ENCODE data around the gene LYSMD2. TPM values are rescaled to one million over a fixed set of nuclear protein-coding genes. Genes with fewer than 3 reads are reported as not detected.

Gene LYSMD2
- total and polyA plus RNA-seq, 2 of the 8 experiments (the other 6 are each of a cell fraction or from before 2014, with no cell fraction given), result 2.2 to 2.7 TPM

GRCh38 chr15:51699373-51699772, 38.1 kb downstream of the LYSMD2 start:
- Histone ChIP-seq H3K56ac (replicated peaks; ENCODE audit: insufficient read length, low read depth, low read length) (no peak overlapping the region), H2BK5ac (ENCODE audit: low read depth, low read length) (no peak overlapping the region), H2AFZ (ENCODE audit: low read length) (no peak overlapping the region), H3K36me3 (ENCODE audit: control insufficient read depth in 2 of 4, insufficient read depth in 4 of 4, low read length in 3 of 4) (peaks cover 0 to 12% (median 4%) of the 10 kb centered on the region in 4 experiments; a peak in 4 of 8 replicates), H3K27me3 (replicated peaks in 1 of 4; ENCODE audit: control insufficient read depth in 3 of 4, extremely low read depth in 1 of 4, insufficient read depth in 3 of 4, low read length in 3 of 4) (no peaks in the 10 kb centered on the region), H3K23ac (ENCODE audit: insufficient read length) (no peak overlapping the region), H4K91ac (replicated peaks; ENCODE audit: insufficient read length, low read length) (no peak overlapping the region), H2BK20ac (ENCODE audit: low read length) (no peak overlapping the region), H4K5ac (ENCODE audit: insufficient read length, low read depth, low read length) (no peak overlapping the region), H3K23me2 (ENCODE audit: low read depth, low read length) (no peaks in the 10 kb centered on the region), H4K20me1 (replicated peaks in 1 of 2; ENCODE audit: control insufficient read depth in 1 of 2, insufficient read depth in 2 of 2, low read length in 2 of 2) (no peaks in the 10 kb centered on the region), H2BK15ac (ENCODE audit: low read length) (no peak overlapping the region), H3K4me1 (replicated peaks in 1 of 4; ENCODE audit: control insufficient read depth in 3 of 4, insufficient read depth in 4 of 4, low read length in 3 of 4) (no peaks in the 10 kb centered on the region), H4K8ac (ENCODE audit: extremely low read depth, insufficient read depth, low read length) (no peak overlapping the region), H2AK5ac (ENCODE audit: low read depth, low read length) (no peak overlapping the region), H3K79me2 (ENCODE audit: control insufficient read depth in 1 of 2, insufficient read depth in 2 of 2, low read length in 2 of 2) (no peaks in the 10 kb centered on the region), H3K27ac (ENCODE audit: low read depth, low read length) (no peak overlapping the region), H3K9me3 (ENCODE audit: insufficient read depth in 2 of 2, low read depth in 1 of 2, low read length in 1 of 2) (no peaks in the 10 kb centered on the region), H2BK120ac (replicated peaks; ENCODE audit: low read depth, low read length) (no peak overlapping the region), H3K4me3 (ENCODE audit: extremely low read depth in 1 of 4, insufficient read depth in 2 of 4, low read depth in 3 of 4, low read length in 4 of 4) (no peak overlapping the region), H3K18ac (ENCODE audit: extremely low read depth, low read length) (no peak overlapping the region), H2BK12ac (ENCODE audit: low read depth, low read length) (no peak overlapping the region), H3K4me2 (ENCODE audit: insufficient read depth in 1 of 2, low read depth in 2 of 2, low read length in 2 of 2) (no peak overlapping the region), H3K4ac (replicated peaks; ENCODE audit: insufficient read length, low read depth, low read length) (no peak overlapping the region), H3K14ac (ENCODE audit: insufficient read length) (no peak overlapping the region), H3K79me1 (ENCODE audit: low read depth, low read length) (no peaks in the 10 kb centered on the region), H3K9ac (replicated peaks in 1 of 4; ENCODE audit: extremely low read depth in 1 of 4, low read depth in 3 of 4, low read length in 3 of 4) (no peak overlapping the region)
- ChIA-PET CTCF (ENCODE audit: partially characterized antibody) (interaction anchor here (1.0 kb wide), 1 partner anchor 17 kb away, joined by 3 read pairs; the partner anchor contains the start of gene SCG3), POLR2A (ENCODE audit: partially characterized antibody) (interaction anchor here (0.7 kb wide), 1 partner anchor 9 kb away, joined by 5 read pairs; no protein-coding TSS in a partner anchor)
- DNase-seq (ENCODE audit: low read depth in 1 of 2, low spot score in 2 of 2) (no peak), FAIRE-seq (no peak)
- WGBS, 2 experiments (ENCODE audit: extremely low coverage in 1 of 2, insufficient coverage in 1 of 2, insufficient read length in 1 of 2, insufficient replicate concordance in 2 of 2, low coverage in 1 of 2, low lambda C conversion rate in 2 of 2, missing lambda C conversion rate in 1 of 2), result 83% methylated on average over 1 of the region's 1 CpG; no CpG with 5 or more reads in 1 of the 2 experiments
- TF ChIP-seq CTCF (IDR thresholded peaks at IDR 0.05; ENCODE audit: control extremely low read depth in 1 of 3, insufficient read depth in 1 of 3, low read depth in 1 of 3, low read length in 3 of 3) (no peak), SP1 (IDR thresholded peaks at IDR 0.05; ENCODE audit: low read depth, low read length) (no peak), ASH2L (IDR thresholded peaks at IDR 0.05; ENCODE audit: low read length) (no peak), POU5F1 (IDR thresholded peaks at IDR 0.05; ENCODE audit: low read depth, low read length) (no peak), NANOG (IDR thresholded peaks at IDR 0.05; ENCODE audit: insufficient read depth, low read depth, low read length, poor library complexity, severe bottlenecking) (no peak), CEBPB (IDR thresholded peaks at IDR 0.05; ENCODE audit: low read depth, low read length) (no peak), PHF8 (conservative IDR thresholded peaks at IDR 0.05; ENCODE audit: low read depth, low read length) (no peak), MAFK (IDR thresholded peaks at IDR 0.05; ENCODE audit: low read depth, low read length) (no peak), CTBP2 (IDR thresholded peaks at IDR 0.05; ENCODE audit: borderline replicate concordance, insufficient read depth, insufficient read length, low read length) (no peak), RBBP5 (IDR thresholded peaks at IDR 0.05; ENCODE audit: borderline replicate concordance, low read depth, low read length) (no peak), EZH2 (IDR thresholded peaks at IDR 0.05; ENCODE audit: low read depth, low read length, severe bottlenecking) (no peak)

All from H1 (cell line).